Neuronal stem cell (in vitro differentiated cells): ENCODE data around the gene ZNF530.

Source experiments
- DNase-seq: peaks from one replicate; pipeline ENCODE4 v3.0.0-alpha.2; 2013; ENCODE audit warnings: low spot score
- H2AFZ ChIP-seq: one replicate; pipeline ENCODE4 v1.6.1; 2013; ENCODE audit warnings: mild to moderate bottlenecking, low read length, inconsistent platforms
- H2AK5ac ChIP-seq: 2 replicates; pipeline ENCODE4 v1.6.1; 2013; ENCODE audit warnings: low read depth, mild to moderate bottlenecking, inconsistent platforms, low read length, moderate library complexity, mixed read lengths
- H2BK120ac ChIP-seq: 2 replicates; pipeline ENCODE4 v1.6.1; 2013; ENCODE audit warnings: low read depth, mild to moderate bottlenecking, inconsistent platforms, low read length, moderate library complexity, mixed read lengths
- H2BK12ac ChIP-seq: one replicate; pipeline ENCODE4 v1.6.1; 2013; ENCODE audit warnings: low read length, inconsistent platforms
- H2BK15ac ChIP-seq: 2 replicates; pipeline ENCODE4 v1.6.1; 2013; ENCODE audit warnings: mild to moderate bottlenecking, low read length, inconsistent platforms, mixed read lengths
- H2BK5ac ChIP-seq: one replicate; pipeline ENCODE4 v1.6.1; 2013; ENCODE audit warnings: inconsistent platforms, mild to moderate bottlenecking, low read length, moderate library complexity
- H3K14ac ChIP-seq: one replicate; pipeline ENCODE4 v1.6.1; 2013; ENCODE audit warnings: low read length, inconsistent platforms
- H3K18ac ChIP-seq: 2 replicates; pipeline ENCODE4 v1.6.1; 2013; ENCODE audit warnings: low read length, inconsistent platforms
- H3K23ac ChIP-seq: 2 replicates; pipeline ENCODE4 v1.6.1; 2013; ENCODE audit warnings: low read depth, mild to moderate bottlenecking, mixed read lengths, low read length, inconsistent platforms; ENCODE audit not compliant: poor library complexity
- H3K27ac ChIP-seq: replicated peaks from 3 replicates; pipeline ENCODE4 v1.5.1; 2013; ENCODE audit warnings: low read length, inconsistent platforms
- H3K27me3 ChIP-seq, 3 experiments: 2 replicates each; pipeline ENCODE4 v1.6.1; 2013; ENCODE audit warnings: low read length in 3 of 3, mild to moderate bottlenecking in 2 of 3, inconsistent platforms in 1 of 3, low read depth in 1 of 3, mixed read lengths in 1 of 3, moderate library complexity in 1 of 3; ENCODE audit not compliant: control insufficient read depth in 3 of 3, insufficient read depth in 3 of 3
- H3K36me3 ChIP-seq, 2 donors: replicated peaks in 1 of 2; 2 replicates each; pipeline ENCODE4 v1.6.1; 2013; ENCODE audit warnings: low read length in 2 of 2; ENCODE audit not compliant: control insufficient read depth in 2 of 2, insufficient read depth in 2 of 2
- H3K4ac ChIP-seq: 2 replicates; pipeline ENCODE4 v1.6.1; 2013; ENCODE audit warnings: inconsistent platforms, mild to moderate bottlenecking, low read length, moderate library complexity
- H3K4me1 ChIP-seq, 2 donors: 1 replicate in 1 of 2; 2 replicates in 1 of 2; pipeline ENCODE4 v1.6.1; 2013; ENCODE audit warnings: low read length in 2 of 2, low read depth in 1 of 2; ENCODE audit not compliant: control insufficient read depth in 2 of 2, insufficient read depth in 1 of 2
- H3K4me2 ChIP-seq: one replicate; pipeline ENCODE4 v1.6.1; 2013; ENCODE audit warnings: mild to moderate bottlenecking, low read length, inconsistent platforms; ENCODE audit not compliant: insufficient read depth, poor library complexity, severe bottlenecking
- H3K4me3 ChIP-seq, 2 donors: 2 replicates each; pipeline ENCODE4 v1.5.1; 2013; ENCODE audit warnings: low read length in 2 of 2, mild to moderate bottlenecking in 2 of 2, inconsistent platforms in 1 of 2, moderate library complexity in 1 of 2
- H3K79me1 ChIP-seq: one replicate; pipeline ENCODE4 v1.6.1; 2013; ENCODE audit warnings: low read depth, mild to moderate bottlenecking, inconsistent platforms, low read length, moderate library complexity
- H3K9ac ChIP-seq: one replicate; pipeline ENCODE4 v1.6.1; 2013; ENCODE audit warnings: mild to moderate bottlenecking, low read depth, low read length, inconsistent platforms; ENCODE audit not compliant: poor library complexity
- H3K9me3 ChIP-seq, 2 donors: replicated peaks in 1 of 2; 2 replicates each; pipeline versions ENCODE3 to v1.6.1; 2013; ENCODE audit warnings: low read length in 2 of 2, mild to moderate bottlenecking in 2 of 2, inconsistent platforms in 1 of 2, low read depth in 1 of 2, mixed read lengths in 1 of 2, moderate library complexity in 1 of 2; ENCODE audit not compliant: control insufficient read depth in 2 of 2, insufficient read depth in 1 of 2
- H4K8ac ChIP-seq: one replicate; pipeline ENCODE4 v1.6.1; 2013; ENCODE audit warnings: low read depth, mild to moderate bottlenecking, inconsistent platforms, low read length, moderate library complexity
- H4K91ac ChIP-seq: one replicate; pipeline ENCODE4 v1.6.1; 2013; ENCODE audit warnings: low read length, low read depth, mild to moderate bottlenecking, inconsistent platforms; ENCODE audit not compliant: poor library complexity
- WGBS, 2 donors: extraction: QIAGEN DNeasy Blood & Tissue Kit; methylation state at CpG; one replicate each; pipeline ENCODE4 v1.1.7; 2013; ENCODE audit warnings: missing lambda C conversion rate in 2 of 2, mixed read lengths in 1 of 2; ENCODE audit not compliant: insufficient read length in 2 of 2, insufficient replicate concordance in 1 of 2; ENCODE audit errors: extremely low coverage in 2 of 2; 5-methylcytosine and 5-hydroxymethylcytosine counted together

Gene ZNF530

DNA sequence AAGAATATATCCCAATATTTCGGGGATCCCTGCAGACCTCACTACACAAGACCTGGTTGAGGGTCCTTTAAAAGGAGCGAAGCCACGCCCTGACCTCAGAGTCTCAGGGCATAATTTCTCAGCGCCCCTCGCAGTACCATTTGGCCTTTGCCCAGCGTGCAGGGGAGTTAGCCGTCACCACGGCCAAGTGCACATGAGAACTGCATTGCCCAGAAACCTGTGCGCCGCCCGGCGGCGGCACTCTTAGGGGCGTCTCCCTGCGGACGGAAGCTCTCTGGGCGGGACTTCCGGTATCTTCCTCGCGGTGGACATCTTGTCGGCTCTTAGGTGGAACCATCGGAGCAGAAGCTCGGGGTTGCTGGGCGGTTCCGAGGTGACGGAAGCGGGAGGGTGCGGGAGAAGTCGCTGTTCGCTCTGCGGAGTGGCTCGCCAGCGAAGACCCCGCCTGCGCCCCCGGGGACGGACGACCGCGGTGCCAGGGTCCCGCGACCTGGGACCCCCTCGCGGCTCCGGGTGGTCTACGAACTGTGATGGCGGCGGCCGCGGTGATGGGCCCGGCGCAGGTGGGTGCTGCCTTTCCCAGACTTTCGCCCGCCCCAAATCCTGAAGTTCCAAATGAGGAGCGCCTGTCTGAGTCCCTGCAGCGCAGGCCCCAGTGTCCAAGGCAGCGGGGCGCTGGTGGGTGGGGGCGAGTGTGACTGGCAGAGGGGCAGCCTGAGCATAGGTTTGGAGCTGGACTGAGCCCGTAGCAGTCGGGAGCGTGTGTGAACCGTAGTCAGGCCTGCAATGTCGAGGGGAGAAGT lies 14.5 kb downstream of the ZNF530 start, which contains the start of gene ZNF134:
ZNF134 (plus strand) TSS at position 302 of the 803 bp plus-strand sequence. CDS start 5,227 bp downstream, outside the sequence.
- peak within 1 kb of the TSS; percentile 56 for H3K4me2 ChIP-seq
- H3K27ac ChIP-seq, result no peak within 1 kb of the TSS
- peak within 1 kb of the TSS; percentile 98 for H3K9ac ChIP-seq
- H2AFZ ChIP-seq, result peak within 1 kb of the TSS; percentile 80
- peak within 1 kb of the TSS; percentile 85 for H3K4ac ChIP-seq
- peak within 1 kb of the TSS; percentile 89 for H3K23ac ChIP-seq
- H2BK12ac ChIP-seq, result no peak within 1 kb of the TSS
- H2BK15ac ChIP-seq, result no peak within 1 kb of the TSS
- H3K27me3 ChIP-seq, result no peaks in the 10 kb centered on the region
- H3K9me3 ChIP-seq, result peaks cover 43 to 45% of the 10 kb centered on the region in 2 donors
- H3K36me3 ChIP-seq, result peaks cover 41 to 42% of the 10 kb centered on the region in 2 donors
- no peak within 1 kb of the TSS for H4K8ac ChIP-seq
- peak within 1 kb of the TSS; percentile 73 for H4K91ac ChIP-seq
- peak within 1 kb of the TSS; percentile 59 for H2BK5ac ChIP-seq
- H3K14ac ChIP-seq, result peak within 1 kb of the TSS; percentile 95
- peaks cover 29% of the 10 kb centered on the region for H3K79me1 ChIP-seq
- peak within 1 kb of the TSS; percentile 88 for H2AK5ac ChIP-seq
- no CpG with 5 or more reads among the region's 64 CpGs for WGBS, 2 donors
- H3K4me1 ChIP-seq, result peaks cover 0 to 2% of the 10 kb centered on the region in 2 donors
- peak within 1 kb of the TSS; percentile 98 for H3K18ac ChIP-seq
- H3K4me3 ChIP-seq, result peak within 1 kb of the TSS; percentile 68 to 94
- peak within 1 kb of the TSS; percentile 11 for H2BK120ac ChIP-seq
- peak; percentile 77 for DNase-seq

GRCh38 chr19:57615346-57615745 lies 15.7 kb downstream of the ZNF530 start:
- no peak overlapping the region for H2BK12ac ChIP-seq
- H3K14ac ChIP-seq, result no peak overlapping the region
- H3K79me1 ChIP-seq, result peaks cover 29% of the 10 kb centered on the region
- H3K23ac ChIP-seq, result no peak overlapping the region
- H3K18ac ChIP-seq, result no peak overlapping the region
- no peak overlapping the region for H2BK120ac ChIP-seq
- DNase-seq, result no peak
- H3K9ac ChIP-seq, result no peak overlapping the region
- no peak overlapping the region for H4K91ac ChIP-seq
- no peak overlapping the region for H3K4ac ChIP-seq
- H2AK5ac ChIP-seq, result no peak overlapping the region
- H2AFZ ChIP-seq, result no peak overlapping the region
- no CpG with 5 or more reads among the region's 3 CpGs for WGBS, 2 donors
- no peak overlapping the region for H2BK15ac ChIP-seq
- no peak overlapping the region for H3K27ac ChIP-seq
- no peaks in the 10 kb centered on the region for H3K27me3 ChIP-seq
- no peak overlapping the region for H2BK5ac ChIP-seq
- peak overlapping the region; percentile 32 to 68 for H3K4me3 ChIP-seq
- peaks cover 55 to 57% of the 10 kb centered on the region in 2 donors for H3K9me3 ChIP-seq
- no peak overlapping the region for H4K8ac ChIP-seq
- peaks cover 0 to 2% of the 10 kb centered on the region in 2 donors for H3K4me1 ChIP-seq
- H3K4me2 ChIP-seq, result no peak overlapping the region
- peaks cover 53 to 54% of the 10 kb centered on the region in 2 donors for H3K36me3 ChIP-seq

DNA sequence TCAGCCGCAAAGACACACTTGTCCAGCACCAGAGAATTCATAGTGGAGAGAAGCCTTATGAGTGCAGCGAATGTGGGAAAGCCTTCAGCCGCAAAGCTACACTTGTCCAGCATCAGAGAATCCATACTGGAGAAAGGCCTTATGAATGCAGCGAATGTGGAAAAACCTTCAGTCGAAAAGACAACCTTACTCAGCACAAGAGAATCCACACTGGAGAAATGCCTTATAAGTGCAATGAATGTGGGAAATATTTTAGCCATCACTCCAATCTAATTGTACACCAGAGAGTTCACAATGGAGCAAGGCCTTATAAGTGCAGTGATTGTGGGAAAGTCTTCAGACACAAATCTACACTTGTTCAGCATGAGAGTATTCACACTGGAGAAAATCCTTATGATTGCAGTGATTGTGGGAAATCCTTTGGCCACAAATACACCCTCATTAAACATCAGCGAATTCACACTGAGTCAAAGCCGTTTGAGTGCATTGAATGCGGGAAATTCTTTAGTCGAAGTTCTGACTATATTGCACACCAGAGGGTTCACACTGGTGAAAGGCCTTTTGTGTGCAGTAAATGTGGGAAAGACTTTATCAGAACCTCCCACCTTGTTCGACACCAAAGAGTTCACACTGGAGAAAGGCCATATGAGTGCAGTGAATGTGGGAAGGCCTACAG lies 21.1 kb downstream of the ZNF530 start:
- Histone ChIP-seq H2AK5ac (no peak overlapping the region), H3K27me3 (no peaks in the 10 kb centered on the region), H3K9me3 (peaks cover 80 to 98% of the 10 kb centered on the region in 2 donors), H3K4me1 (no peaks in the 10 kb centered on the region), H3K23ac (no peak overlapping the region), H3K14ac (no peak overlapping the region), H3K4ac (no peak overlapping the region), H3K36me3 (peaks cover 78 to 100% of the 10 kb centered on the region in 2 donors), H2BK5ac (no peak overlapping the region), H2BK12ac (no peak overlapping the region), H3K4me3 (no peak overlapping the region), H3K4me2 (no peak overlapping the region), H4K8ac (no peak overlapping the region), H4K91ac (no peak overlapping the region), H2AFZ (no peak overlapping the region), H3K27ac (no peak overlapping the region), H2BK15ac (no peak overlapping the region), H3K9ac (no peak overlapping the region), H2BK120ac (no peak overlapping the region), H3K18ac (no peak overlapping the region), H3K79me1 (peaks cover 18% of the 10 kb centered on the region)
- no CpG with 5 or more reads among the region's 10 CpGs for WGBS, 2 donors
- no peak for DNase-seq

DNA sequence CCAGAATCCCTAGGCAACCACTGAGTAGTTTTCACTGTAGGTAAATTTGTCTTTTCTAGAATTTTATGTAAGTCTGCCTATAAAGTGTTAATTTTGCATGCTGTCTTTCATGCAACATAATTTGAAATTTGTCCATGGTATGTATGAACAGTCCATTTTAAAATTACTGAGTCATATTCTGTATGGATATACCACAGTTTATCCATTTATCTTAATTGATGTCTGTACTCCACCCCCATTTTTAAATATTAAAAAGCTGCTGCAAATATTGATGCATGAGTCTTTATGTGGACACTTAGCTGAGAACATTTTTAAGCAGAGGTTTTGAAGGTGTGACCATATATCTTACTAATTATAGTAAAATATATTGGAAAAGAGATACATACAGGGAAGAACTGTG lies 23.4 kb downstream of the ZNF530 start:
- Histone ChIP-seq H2BK12ac (no peak overlapping the region), H3K18ac (no peak overlapping the region), H2BK5ac (no peak overlapping the region), H3K4me1 (no peaks in the 10 kb centered on the region), H3K36me3 (peaks cover 56 to 88% of the 10 kb centered on the region in 2 donors), H3K9me3 (peaks cover 59 to 88% of the 10 kb centered on the region in 2 donors), H3K79me1 (peaks cover 5% of the 10 kb centered on the region), H3K14ac (no peak overlapping the region), H3K4me3 (no peak overlapping the region), H3K23ac (no peak overlapping the region), H3K9ac (no peak overlapping the region), H3K27ac (no peak overlapping the region), H3K4me2 (no peak overlapping the region), H3K27me3 (no peaks in the 10 kb centered on the region), H2AK5ac (no peak overlapping the region), H2BK120ac (no peak overlapping the region), H4K8ac (no peak overlapping the region), H2BK15ac (no peak overlapping the region), H2AFZ (no peak overlapping the region), H4K91ac (no peak overlapping the region), H3K4ac (no peak overlapping the region)
- no peak for DNase-seq
